DOHH2 (cell line): ENCODE results near the gene ERCC8.

Experiments used
- EZH2phosphoT487 ChIP-seq: fragments of 200-600 bp; sonication (generic); IDR thresholded peaks from 2 replicates; pipeline ENCODE4 v1.6.1; 2017; ENCODE audit warnings: borderline replicate concordance, mild to moderate bottlenecking, antibody characterized with exemption, low read length, moderate library complexity, mixed read lengths
- TF ChIP-seq, protein P1 (sequence below): fragments of 200-600 bp; sonication (generic); IDR thresholded peaks from one replicate; pipeline ENCODE4 v1.5.1; 2014; ENCODE audit warnings: antibody characterized with exemption, mild to moderate bottlenecking, low read depth, low read length; ENCODE audit not compliant: poor library complexity, severe bottlenecking

DNA sequence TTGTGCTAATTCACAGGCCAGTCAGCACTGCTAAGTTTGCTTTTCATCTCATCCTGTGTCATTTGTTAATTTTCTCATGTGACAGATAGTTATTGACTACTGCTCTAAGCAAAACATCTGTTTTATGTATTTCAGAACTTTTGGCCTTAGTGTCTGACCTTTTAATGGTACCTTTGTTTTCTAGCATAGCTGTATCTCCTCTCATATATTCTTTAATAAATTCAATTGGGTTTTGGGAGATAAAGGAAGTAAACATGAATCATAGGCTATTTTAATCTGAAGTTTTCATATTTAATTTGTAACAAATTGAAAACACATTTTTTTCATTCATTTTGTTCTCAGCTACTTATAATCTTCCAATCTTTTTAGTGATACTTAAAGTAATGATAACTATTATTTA lies 13.2 kb upstream of the ERCC8 start:
- TF ChIP-seq, protein P1, sequence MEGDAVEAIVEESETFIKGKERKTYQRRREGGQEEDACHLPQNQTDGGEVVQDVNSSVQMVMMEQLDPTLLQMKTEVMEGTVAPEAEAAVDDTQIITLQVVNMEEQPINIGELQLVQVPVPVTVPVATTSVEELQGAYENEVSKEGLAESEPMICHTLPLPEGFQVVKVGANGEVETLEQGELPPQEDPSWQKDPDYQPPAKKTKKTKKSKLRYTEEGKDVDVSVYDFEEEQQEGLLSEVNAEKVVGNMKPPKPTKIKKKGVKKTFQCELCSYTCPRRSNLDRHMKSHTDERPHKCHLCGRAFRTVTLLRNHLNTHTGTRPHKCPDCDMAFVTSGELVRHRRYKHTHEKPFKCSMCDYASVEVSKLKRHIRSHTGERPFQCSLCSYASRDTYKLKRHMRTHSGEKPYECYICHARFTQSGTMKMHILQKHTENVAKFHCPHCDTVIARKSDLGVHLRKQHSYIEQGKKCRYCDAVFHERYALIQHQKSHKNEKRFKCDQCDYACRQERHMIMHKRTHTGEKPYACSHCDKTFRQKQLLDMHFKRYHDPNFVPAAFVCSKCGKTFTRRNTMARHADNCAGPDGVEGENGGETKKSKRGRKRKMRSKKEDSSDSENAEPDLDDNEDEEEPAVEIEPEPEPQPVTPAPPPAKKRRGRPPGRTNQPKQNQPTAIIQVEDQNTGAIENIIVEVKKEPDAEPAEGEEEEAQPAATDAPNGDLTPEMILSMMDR = no peak
- TF ChIP-seq EZH2phosphoT487 = no peak
